Measurements from ENCODE around the gene TENM3.

- TF ChIP-seq CTCF (IDR thresholded peaks at IDR 0.05) (no peak), POLR2A (IDR thresholded peaks at IDR 0.05) (no peak)
Measured at GRCh38 chr4:182277377-182277776, 34.2 kb downstream of the TENM3 start.

Measured in adrenal gland (tissue), 5 donors.